DOHH2 (cell line): Measurements from ENCODE around the gene LKAAEAR1.
A peak's percentile ranks its signal among the peaks of the same experiment; 100 is the strongest.

Experiments
- H3F3A ChIP-seq: fragments of 200-600 bp; sonication (generic), shearing (Covaris generic); 2 replicates; pipeline ENCODE4 v1.6.0; 2016; ENCODE audit warnings: antibody characterized with exemption, mild to moderate bottlenecking; ENCODE audit not compliant: control insufficient read depth, insufficient read depth
- H3K27ac ChIP-seq: fragments of 200-600 bp; sonication (generic); 2 replicates; pipeline ENCODE4 v1.5.1; 2014; ENCODE audit warnings: low read depth, mild to moderate bottlenecking, low read length, moderate library complexity
- H3K27me3 ChIP-seq: fragments of 200-600 bp; sonication (generic); 2 replicates; pipeline ENCODE4 v1.6.1; 2014; ENCODE audit warnings: mild to moderate bottlenecking, low read length, mixed read lengths; ENCODE audit not compliant: control insufficient read depth
- H3K36me3 ChIP-seq: fragments of 200-600 bp; sonication (generic); 2 replicates; pipeline ENCODE4 v1.6.1; 2014; ENCODE audit warnings: mild to moderate bottlenecking, low read length, moderate library complexity, mixed read lengths; ENCODE audit not compliant: control insufficient read depth
- H3K4me1 ChIP-seq: fragments of 200-600 bp; sonication (generic); 2 replicates; pipeline ENCODE4 v1.6.1; 2014; ENCODE audit warnings: mild to moderate bottlenecking, low read length, mixed read lengths; ENCODE audit not compliant: control insufficient read depth
- H3K4me2 ChIP-seq: fragments of 200-600 bp; sonication (generic); 2 replicates; pipeline ENCODE4 v1.6.0; 2014; ENCODE audit warnings: mild to moderate bottlenecking, low read length, moderate library complexity
- H3K4me3 ChIP-seq: fragments of 200-600 bp; sonication (generic); 2 replicates; pipeline ENCODE4 v1.5.1; 2014; ENCODE audit warnings: mild to moderate bottlenecking, low read length, mixed read lengths
- H3K79me2 ChIP-seq: fragments of 200-600 bp; sonication (generic); 2 replicates; pipeline ENCODE4 v1.6.1; 2014; ENCODE audit warnings: mild to moderate bottlenecking, low read length, mixed read lengths; ENCODE audit not compliant: control insufficient read depth
- H3K9me2 ChIP-seq: fragments of 200-600 bp; sonication (generic); replicated peaks from 2 replicates; pipeline ENCODE4 v1.6.1; 2014; ENCODE audit warnings: mild to moderate bottlenecking, low read length, mixed read lengths; ENCODE audit not compliant: control insufficient read depth
- H3K9me3 ChIP-seq: fragments of 200-600 bp; sonication (generic); 2 replicates; pipeline ENCODE4 v1.6.1; 2014; ENCODE audit warnings: antibody characterized with exemption, low read length, mixed read lengths; ENCODE audit not compliant: control insufficient read depth, insufficient read depth
- H4K20me1 ChIP-seq: fragments of 200-600 bp; sonication (generic); 2 replicates; pipeline ENCODE4 v1.6.0; 2014; ENCODE audit warnings: low read depth, mild to moderate bottlenecking, antibody characterized with exemption, low read length, moderate library complexity; ENCODE audit not compliant: control insufficient read depth, insufficient read depth
- CTCF ChIP-seq: fragments of 200-600 bp; sonication (generic); IDR thresholded peaks from one replicate; pipeline ENCODE4 v1.5.1; 2014; ENCODE audit warnings: antibody characterized with exemption, mild to moderate bottlenecking, low read depth, low read length; ENCODE audit not compliant: poor library complexity, severe bottlenecking
- EZH2phosphoT487 ChIP-seq: fragments of 200-600 bp; sonication (generic); IDR thresholded peaks from 2 replicates; pipeline ENCODE4 v1.6.1; 2017; ENCODE audit warnings: borderline replicate concordance, mild to moderate bottlenecking, antibody characterized with exemption, low read length, moderate library complexity, mixed read lengths

LKAAEAR1 gene

GRCh38 chr20:64074963-64075362, 9.2 kb downstream of the LKAAEAR1 start:
- H3K4me3 ChIP-seq, result no peak overlapping the region
- H3K79me2 ChIP-seq, result peaks cover 25% of the 10 kb centered on the region
- H3K9me2 ChIP-seq, result no peaks in the 10 kb centered on the region
- H3K27me3 ChIP-seq, result no peaks in the 10 kb centered on the region
- TF ChIP-seq EZH2phosphoT487 (no peak), CTCF (no peak)
- H3F3A ChIP-seq, result peaks cover 15% of the 10 kb centered on the region
- H3K4me2 ChIP-seq, result no peak overlapping the region
- H3K9me3 ChIP-seq, result no peaks in the 10 kb centered on the region
- H3K4me1 ChIP-seq, result peaks cover 63% of the 10 kb centered on the region
- H3K27ac ChIP-seq, result no peak overlapping the region
- H4K20me1 ChIP-seq, result no peaks in the 10 kb centered on the region
- peaks cover 65% of the 10 kb centered on the region for H3K36me3 ChIP-seq

GRCh38 chr20:64074184-64074789, 9.9 kb downstream of the LKAAEAR1 start:
- Histone ChIP-seq H3F3A (peaks cover 15% of the 10 kb centered on the region), H3K27me3 (no peaks in the 10 kb centered on the region), H3K36me3 (peaks cover 64% of the 10 kb centered on the region), H3K4me3 (no peak overlapping the region), H4K20me1 (no peaks in the 10 kb centered on the region), H3K4me1 (peaks cover 64% of the 10 kb centered on the region), H3K27ac (no peak overlapping the region), H3K4me2 (no peak overlapping the region), H3K79me2 (peaks cover 25% of the 10 kb centered on the region), H3K9me2 (no peaks in the 10 kb centered on the region), H3K9me3 (no peaks in the 10 kb centered on the region)
- TF ChIP-seq EZH2phosphoT487 (no peak), CTCF (no peak)

- H3K4me1 ChIP-seq, result peaks cover 63% of the 10 kb centered on the region
- H4K20me1 ChIP-seq, result no peaks in the 10 kb centered on the region
- H3K9me3 ChIP-seq, result no peaks in the 10 kb centered on the region
- TF ChIP-seq EZH2phosphoT487, result no peak
- TF ChIP-seq CTCF, result no peak
- peaks cover 18% of the 10 kb centered on the region for H3K79me2 ChIP-seq
- H3K4me3 ChIP-seq, result no peak overlapping the region
- H3F3A ChIP-seq, result peaks cover 12% of the 10 kb centered on the region
- H3K27ac ChIP-seq, result 0 out of 2 replicates have a peak overlapping the region, but pooled peaks have one; percentile 70
- no peaks in the 10 kb centered on the region for H3K9me2 ChIP-seq
- H3K4me2 ChIP-seq, result no peak overlapping the region
- H3K27me3 ChIP-seq, result no peaks in the 10 kb centered on the region
- H3K36me3 ChIP-seq, result peaks cover 58% of the 10 kb centered on the region
These were observed 10.6 kb downstream of the LKAAEAR1 start for GRCh38 chr20:64073476-64074183.
